GM21447 (cell line): ENCODE results near the gene HK1.

Source experiments
- ATAC-seq: cut with Tn5 transposase; IDR thresholded peaks from one replicate; pipeline ENCODE4 v1.9.1; 2021; ENCODE audit not compliant: unreplicated experiment

The HK1 gene

GRCh38 chr10:69400936-69401335 lies 122.6 kb downstream of the HK1 start:
- no peak for ATAC-seq

- no peak for ATAC-seq
Observed at GRCh38 chr10:69401416-69401815, 123.1 kb downstream of the HK1 start.

- no peak for ATAC-seq
Observed at GRCh38 chr10:69402386-69402785, 124.1 kb downstream of the HK1 start.

- no peak for ATAC-seq
Observed at GRCh38 chr10:69403066-69403465, 124.8 kb downstream of the HK1 start.

GRCh38 chr10:69403519-69403918 lies 125.2 kb downstream of the HK1 start:
- no peak for ATAC-seq

- ATAC-seq = no peak
Observed at GRCh38 chr10:69404786-69405185, 126.5 kb downstream of the HK1 start.

GRCh38 chr10:69405221-69405620 lies 126.9 kb downstream of the HK1 start:
- ATAC-seq = no peak

- ATAC-seq = no peak
Observed at GRCh38 chr10:69406302-69406811, 128.1 kb downstream of the HK1 start.

- ATAC-seq = no peak
Observed at GRCh38 chr10:69406816-69407580, 128.7 kb downstream of the HK1 start.

- ATAC-seq = no peak
Observed at GRCh38 chr10:69407621-69408301, 129.5 kb downstream of the HK1 start.

GRCh38 chr10:69408318-69409175 lies 130.3 kb downstream of the HK1 start:
- ATAC-seq = peak; percentile 78

GRCh38 chr10:69409176-69409495 lies 130.8 kb downstream of the HK1 start:
- ATAC-seq = no peak

- peak; percentile 49 for ATAC-seq
Observed at GRCh38 chr10:69409968-69410367, 131.7 kb downstream of the HK1 start.

- no peak for ATAC-seq
Observed at GRCh38 chr10:69410487-69410886, 132.2 kb downstream of the HK1 start.

- no peak for ATAC-seq
Observed at GRCh38 chr10:69411476-69411875, 133.2 kb downstream of the HK1 start.

- ATAC-seq = no peak
Observed at GRCh38 chr10:69412232-69412790, 134.0 kb downstream of the HK1 start.

- ATAC-seq = no peak
Observed at GRCh38 chr10:69413221-69413865, 135.0 kb downstream of the HK1 start.

- no peak for ATAC-seq
Observed at GRCh38 chr10:69414036-69415018, 136.0 kb downstream of the HK1 start.

GRCh38 chr10:69415049-69415448 lies 136.8 kb downstream of the HK1 start:
- ATAC-seq = no peak

- ATAC-seq = no peak
Observed at GRCh38 chr10:69415951-69416350, 137.7 kb downstream of the HK1 start.
